NCI-H1930 (cell line): ENCODE measurements around the gene LCLAT1.

Experiments used
- DNase-seq, 2 experiments: peaks; one replicate each; lab custom pipeline; 2025; lab: John Stamatoyannopoulos, UW

Gene LCLAT1

DNA sequence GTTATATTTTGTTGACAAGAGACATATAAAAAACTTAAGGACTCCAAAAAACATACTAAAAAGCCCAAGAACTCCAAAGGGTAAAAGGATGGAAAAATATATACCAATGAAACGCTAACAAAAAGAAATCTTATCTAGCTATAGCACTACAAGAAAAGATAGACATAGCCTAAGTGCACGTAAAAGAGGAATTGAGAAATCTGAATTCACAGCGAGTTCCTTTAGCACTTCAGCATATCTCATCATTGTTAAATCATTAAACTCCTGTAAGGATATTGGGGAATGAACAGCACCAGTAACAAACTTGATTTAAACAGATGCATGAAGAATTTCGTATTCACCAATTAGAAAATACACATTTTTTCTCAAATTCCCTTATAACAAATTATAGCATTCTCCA, 226.1 kb downstream of the LCLAT1 start:
- DNase-seq, result no peak

DNA sequence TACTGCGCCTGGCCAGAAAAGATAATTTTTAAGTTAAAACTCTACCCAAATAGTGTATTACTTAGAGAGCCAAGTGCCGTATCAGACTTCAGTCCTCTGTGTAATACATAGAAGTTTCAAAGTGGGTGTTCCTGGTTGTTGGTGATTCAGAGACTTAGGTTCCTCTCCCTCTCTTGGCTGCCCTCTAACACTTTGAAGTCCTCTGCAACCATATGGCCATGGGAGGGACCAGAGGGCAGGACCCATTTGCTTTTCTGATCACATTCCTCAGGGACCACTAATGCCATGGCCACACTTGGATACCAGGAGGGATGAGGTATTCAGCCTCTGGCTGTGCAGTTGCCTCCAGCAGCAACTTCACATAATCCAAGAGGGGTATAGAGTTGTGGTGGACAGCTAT, 228.7 kb downstream of the LCLAT1 start:
- no peak for DNase-seq

- DNase-seq, result no peak
Observed at GRCh38 chr2:30677231-30677630, 230.2 kb downstream of the LCLAT1 start.

GRCh38 chr2:30677861-30678385, 230.9 kb downstream of the LCLAT1 start:
- DNase-seq, result no peak

DNA sequence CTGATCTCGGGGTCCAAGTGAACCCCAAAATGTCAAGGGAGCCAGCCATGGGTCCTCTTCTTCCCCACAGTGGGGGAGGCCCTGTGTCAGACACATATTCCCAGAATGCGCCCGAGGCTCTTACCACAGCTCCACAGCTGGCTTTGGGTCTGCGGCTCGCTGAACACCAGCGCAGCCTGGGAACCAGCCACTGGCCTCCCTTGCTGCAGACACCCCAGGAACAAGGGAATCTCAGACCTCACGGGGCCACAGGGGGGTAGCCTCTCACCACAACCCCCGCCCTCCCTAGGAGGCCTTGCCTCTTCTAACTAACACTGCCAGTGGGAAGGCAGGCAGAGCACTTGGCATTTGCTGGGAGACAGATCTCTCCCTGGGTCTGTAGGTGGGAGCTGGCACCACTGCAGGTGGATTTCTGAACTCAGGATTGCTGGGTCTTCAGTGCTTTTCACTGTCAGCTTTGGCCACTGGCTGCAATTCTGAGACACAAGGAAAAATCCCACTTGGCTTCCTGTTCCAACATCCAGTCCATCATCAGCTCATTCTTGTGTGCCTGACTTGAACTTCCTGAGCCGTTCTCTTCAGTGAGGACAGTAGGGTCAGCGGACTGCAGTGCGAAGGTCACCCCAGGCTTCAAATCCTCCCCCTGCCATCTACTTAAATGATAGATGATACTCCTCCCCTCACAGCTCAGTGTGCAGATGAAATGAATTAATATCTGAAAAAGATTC, 231.5 kb downstream of the LCLAT1 start:
- no peak for DNase-seq

- DNase-seq, result no peak
Observed at GRCh38 chr2:30679426-30680088, 232.5 kb downstream of the LCLAT1 start.

DNA sequence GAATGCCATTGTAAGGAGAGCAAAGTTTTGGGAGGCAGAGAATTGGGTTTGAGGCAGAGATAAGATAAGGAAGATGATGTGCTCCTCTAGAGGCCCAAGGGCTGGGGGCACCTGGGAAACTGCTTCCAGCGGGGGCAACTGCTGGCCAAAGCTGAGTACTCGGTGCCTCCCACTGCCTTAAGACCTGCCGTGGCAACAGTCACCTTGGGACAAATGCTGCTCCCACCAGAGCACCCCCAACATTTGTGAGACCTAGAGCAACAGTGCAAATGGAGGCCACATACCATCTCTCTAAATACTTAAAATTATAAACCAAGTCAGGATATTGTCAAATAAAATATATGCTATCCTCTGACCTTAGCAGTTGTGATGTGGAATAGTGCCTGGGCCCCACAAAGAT, 233.1 kb downstream of the LCLAT1 start:
- no peak for DNase-seq

DNA sequence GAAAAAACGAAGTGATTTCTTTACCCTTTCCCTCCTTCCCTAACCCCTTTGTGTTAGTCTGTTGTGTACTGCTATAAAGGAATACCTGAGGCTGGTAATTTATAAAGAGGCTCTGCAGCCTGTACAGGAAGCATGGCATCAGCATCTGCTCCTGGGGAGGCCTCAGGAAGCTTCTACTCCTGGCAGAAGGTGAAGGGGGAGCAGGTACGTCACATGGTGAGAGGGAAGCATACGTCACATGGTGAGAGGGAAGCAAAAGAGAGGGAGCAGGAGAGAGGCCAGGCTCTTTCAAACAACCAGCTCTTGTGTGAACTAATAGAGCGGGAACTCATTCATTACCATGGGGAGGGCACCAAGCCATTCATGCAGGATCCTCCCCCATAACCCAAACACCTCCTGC, 234.0 kb downstream of the LCLAT1 start:
- DNase-seq, result no peak

DNA sequence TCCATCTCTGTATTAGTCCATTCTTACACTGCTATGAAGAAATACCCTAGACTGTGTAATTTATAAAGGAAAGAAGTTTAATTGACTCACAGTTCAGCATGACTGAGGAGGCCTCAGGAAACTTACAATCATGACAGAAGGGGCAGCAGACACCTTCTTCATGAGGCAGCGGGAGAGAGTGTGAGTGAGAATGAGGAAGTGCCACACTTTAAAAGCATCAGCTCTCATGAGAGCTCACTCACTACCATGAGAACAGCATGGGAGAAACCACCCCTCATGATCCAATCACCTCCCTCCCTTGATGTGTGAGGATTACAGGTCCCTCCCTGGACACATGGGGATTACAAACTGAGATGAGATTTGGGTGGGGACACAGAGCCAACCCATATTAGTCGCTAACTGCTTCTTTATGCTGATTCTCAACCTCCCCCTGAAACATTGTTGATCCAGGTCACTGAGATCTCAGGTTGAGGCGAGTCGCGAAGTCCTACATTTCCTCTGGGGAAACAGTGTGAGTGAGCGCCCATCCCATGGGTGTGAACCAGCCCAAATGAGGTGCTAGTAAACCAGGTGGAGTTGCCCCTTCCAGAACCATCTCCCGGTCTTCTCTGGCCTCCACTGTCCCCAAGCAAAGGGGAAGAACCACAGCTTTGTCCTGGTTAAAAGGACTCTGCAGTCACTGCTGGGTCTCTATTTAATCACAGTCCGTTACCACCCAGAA, 236.3 kb downstream of the LCLAT1 start:
- no peak for DNase-seq

DNA sequence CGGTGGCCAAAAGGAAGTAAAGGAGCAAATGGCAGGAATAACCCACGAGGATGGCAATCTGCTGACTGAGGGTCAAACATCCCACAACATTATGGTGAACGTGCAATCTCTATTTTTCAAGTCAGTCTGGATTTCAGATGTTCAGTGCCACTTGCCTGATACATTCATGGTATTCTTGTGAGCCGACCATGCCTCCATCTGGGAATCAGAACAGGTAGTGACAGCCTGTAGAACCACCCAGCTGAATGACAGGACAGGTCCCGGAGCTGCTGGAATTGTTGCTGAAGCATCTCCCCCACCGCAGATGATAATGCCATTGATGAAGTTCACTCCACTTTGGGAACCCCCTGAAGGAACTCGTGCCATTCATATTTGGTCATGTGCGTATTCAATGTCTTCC, 237.0 kb downstream of the LCLAT1 start:
- no peak for DNase-seq

DNA sequence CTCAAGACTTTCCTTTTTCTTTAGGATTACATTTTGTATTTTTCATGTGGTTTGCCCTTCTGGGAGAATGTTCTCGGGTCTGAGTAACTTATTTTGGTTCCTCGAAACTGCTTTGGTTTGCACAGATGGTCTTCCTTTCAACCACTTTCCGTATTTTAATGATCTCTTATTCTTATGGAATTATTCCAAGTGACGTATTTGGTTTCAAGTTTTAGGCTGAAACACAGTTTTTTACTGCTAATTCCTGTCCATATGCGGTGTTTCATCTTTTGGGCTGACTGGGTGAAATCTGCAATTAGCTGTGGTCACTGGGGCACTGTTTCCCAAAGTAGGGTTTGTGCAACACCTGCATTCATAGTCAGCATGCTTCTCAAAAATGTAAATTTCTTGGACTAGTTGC, 237.5 kb downstream of the LCLAT1 start:
- DNase-seq, result no peak

- DNase-seq, result no peak
Observed at GRCh38 chr2:30684996-30685395, 237.9 kb downstream of the LCLAT1 start.

- peak; percentile 41 to 69 for DNase-seq
Observed at GRCh38 chr2:30686000-30686399, 239.0 kb downstream of the LCLAT1 start.

DNA sequence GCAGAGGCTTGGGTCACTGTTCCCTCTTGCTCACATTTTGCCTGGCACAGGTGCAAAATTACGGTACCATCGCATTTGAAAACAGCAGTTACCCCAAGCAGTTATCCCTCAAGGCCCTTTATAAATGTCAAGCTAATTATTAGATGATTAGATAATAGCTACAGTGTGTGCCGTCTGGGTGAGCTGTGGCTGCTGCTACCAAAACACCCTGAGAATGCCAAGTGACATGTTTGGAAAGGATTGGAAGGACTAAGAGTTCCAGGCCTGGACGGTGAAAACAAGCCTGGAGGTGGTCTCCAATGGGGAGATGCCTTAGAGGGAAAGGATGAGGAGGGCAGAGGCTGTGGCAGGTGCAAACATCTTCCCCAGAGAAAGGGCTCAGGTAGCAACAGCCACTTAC, 239.6 kb downstream of the LCLAT1 start:
- DNase-seq, result no peak

DNA sequence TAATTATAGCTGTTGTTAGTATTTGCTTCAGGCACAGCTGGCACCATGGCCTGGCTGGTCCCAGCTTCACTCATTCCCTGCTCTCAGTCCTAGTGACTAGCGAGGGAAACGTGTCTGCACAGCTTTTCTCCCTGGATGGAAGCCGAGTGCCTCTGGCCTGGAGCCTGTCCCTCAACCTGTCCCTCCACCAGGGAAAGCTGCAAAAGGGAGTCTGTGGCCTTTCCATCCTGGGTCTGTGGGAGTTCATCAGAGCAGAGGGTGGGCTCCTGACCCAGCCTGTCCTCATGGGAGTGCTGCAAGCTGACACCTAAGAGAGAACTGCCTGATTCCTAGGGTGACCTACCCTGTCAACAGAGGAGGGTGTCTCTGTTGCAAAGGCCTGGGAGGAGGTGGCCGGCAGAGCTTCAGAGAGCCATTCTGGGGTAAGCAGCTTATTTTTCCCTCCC, 241.9 kb downstream of the LCLAT1 start:
- peak in 1 of 2 experiments; percentile 39 for DNase-seq

- no peak for DNase-seq
Observed at GRCh38 chr2:30689496-30690125, 242.6 kb downstream of the LCLAT1 start.

GRCh38 chr2:30690126-30690561, 243.1 kb downstream of the LCLAT1 start:
- DNase-seq, result no peak

GRCh38 chr2:30691091-30691947, 244.3 kb downstream of the LCLAT1 start:
- DNase-seq, result no peak

DNA sequence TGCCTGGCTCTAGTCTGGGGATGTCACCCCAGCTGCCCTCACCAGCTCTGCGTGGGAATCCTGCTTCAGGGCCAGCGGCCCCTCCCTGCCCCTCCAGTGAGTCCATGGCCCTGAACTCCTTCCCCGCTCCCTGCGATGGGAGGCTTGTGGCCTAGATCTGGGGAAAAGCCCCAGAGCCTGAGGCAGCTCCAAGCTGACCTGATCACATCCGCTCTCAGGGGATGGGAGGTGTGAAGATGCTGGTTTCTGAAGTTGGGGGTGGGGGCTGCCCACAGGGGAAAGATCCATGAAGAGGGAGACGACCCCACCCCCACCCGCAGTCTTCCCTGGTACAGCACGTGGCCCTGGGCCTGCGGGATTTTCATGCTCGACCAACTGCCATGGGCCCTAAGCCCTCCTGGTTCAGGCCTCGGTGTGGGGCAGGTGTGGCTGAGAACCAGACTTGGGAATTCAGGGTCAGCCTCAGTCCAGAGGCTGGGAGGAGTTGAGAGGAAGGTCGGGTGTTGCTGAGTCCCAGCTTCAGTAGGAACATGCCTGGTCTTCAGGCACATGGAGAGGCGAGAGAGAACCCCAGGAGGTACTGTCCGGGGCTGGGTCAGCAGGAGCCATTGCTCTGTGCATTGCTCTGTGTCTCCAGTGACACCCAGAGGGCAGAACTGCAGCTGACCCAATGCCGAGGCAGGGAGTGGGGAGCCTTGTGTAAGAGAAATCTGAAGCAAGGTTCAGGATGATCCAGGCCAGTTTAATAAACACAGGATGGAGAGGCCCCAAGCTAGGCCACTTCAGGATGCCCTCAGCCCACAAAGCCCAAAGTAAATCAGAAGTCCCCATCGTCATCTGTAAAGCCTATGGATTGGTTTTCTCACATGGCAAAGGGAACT, 245.1 kb downstream of the LCLAT1 start:
- DNase-seq, result no peak

DNA sequence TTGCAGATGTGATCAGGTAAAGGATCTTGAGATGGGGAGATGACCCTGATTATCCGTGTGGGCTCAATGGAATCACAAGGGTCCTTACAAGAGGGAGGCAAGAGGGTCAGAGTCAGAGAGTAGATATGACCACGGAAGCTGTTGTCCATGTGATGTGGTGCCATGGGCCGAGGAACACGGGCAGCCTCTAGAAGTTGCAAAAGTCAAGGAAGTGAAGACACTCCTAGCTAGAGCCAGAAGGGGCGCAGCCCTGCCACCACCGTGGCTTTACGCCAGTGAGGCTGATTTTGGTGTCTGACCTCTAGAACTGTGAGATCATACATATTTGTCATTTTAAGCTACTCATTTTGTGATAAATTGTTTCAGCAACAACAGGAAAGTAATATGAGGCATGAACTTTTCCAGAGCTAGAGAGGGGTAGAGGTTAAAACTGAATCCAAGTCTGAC, 245.8 kb downstream of the LCLAT1 start:
- DNase-seq, result no peak
